ENCODE data around the gene LHX2.

Gene LHX2

DNA sequence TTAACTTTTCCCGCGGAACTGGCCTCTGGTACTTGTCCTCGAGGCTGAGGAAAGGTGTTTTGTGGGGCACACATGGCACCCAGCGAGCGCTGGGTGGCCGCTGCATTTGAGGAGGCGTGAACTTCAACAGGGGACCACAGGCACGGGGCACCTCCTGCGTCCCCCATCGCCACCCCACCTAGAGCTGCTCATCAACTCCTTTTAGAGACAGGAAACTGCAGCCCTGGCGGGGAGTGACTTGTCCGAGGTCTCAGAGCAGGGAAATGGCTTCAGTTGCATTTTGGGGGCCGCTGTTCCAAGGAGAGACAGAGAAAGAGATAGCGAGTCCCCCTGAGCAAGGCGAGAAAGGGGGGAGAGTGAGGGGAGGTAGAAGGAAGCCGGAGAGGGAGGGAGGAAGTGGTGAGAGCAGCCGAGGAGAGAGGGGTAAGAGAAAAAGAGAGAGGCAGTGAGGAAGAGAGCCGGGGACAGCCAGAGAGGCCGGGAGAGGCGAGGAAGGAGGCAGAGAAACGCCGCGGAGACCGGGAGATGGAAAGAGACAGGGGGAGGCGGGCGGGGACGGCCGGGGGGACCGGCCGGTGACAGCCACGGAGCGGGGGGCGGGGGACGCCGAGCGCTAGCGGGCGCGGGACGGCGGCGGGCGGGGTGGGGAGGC, 12.5 kb upstream of the LHX2 start:
- no peak for DNase-seq (ENCODE audit: low read depth, low spot score)

DNA sequence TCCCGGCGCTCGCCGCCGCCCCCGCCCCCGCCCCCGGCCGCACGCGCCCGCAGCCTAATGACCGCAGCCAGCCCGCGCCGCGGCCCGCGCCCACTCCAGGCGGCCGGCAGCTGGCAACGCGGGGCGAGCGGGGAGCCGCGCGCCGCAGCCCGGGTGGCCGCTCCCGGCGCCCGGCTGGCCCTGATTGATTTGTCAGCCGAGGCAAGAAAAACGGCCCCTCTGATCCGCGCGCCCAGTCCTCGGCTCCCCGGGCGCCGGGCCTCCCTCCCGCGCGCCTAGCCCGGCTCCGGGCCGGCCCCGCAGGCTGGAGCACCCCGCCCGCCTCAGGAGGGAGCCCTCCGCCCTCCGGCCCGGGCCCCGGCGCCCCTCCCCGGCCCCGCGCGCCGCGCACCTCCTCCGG, 11.9 kb upstream of the LHX2 start:
- DNase-seq (ENCODE audit: low read depth, low spot score) = no peak

DNA sequence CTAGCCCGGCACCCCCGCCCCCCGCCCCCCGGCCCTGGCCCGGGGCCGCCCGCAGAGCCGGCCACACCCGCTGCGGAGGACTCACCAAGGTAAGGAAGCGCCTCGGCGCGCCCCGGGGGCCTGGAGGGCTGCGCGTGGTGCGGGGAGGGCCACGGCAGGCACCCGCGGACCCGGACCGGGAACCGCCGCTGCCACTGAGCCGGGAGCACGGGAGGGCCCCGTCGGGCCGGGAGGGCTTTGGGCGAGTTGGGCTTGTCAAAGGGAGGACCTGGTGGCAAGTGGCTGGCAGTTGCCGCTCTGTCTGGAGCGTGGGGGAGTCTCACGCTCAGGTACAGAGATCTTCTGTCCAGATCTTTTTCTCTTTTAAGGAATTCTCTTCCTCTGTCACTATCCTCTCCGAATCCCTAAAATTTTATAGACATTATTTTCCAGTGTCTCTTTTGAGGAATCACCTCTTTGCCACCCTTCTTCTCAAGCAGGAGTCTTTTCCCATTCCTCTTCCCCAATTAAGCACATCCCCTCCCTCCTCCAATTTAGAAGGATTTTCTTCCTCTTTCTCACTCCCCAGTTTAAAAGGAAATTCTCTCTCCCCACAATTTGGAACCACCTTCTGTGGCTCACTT, 11.3 kb upstream of the LHX2 start:
- DNase-seq (ENCODE audit: low read depth, low spot score) = no peak

DNA sequence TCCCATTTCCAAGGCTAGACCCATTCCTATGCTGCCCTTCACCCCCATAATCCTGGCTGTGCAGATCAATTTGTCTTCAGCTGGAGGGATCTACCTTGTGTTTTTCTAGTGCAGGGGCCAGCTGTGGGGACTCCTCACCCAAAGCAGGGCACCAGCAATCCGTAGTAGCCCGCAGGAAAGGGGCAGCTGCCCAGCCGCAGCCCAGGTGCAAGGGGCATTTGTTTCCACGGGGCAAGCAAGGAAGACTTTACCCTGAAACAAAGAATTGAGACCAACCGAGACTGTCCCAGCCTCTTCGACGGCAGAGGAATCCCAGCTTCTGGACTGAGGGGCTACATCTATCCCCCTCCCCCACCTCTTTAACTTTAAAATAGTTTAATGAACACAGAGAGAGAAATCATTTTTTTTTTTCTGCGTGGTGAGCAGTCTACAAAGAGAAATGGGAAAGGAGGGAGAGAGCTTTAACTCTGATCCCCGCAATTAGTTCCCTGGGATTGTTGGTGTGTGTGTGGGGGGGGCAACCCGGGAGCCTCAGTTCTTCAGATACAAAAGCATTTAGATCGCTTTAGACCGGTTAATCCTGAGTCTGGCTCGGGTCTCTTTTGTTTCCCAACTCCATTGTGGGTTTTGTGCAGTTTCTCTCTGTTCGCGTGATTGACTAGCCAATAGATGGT, 10.6 kb upstream of the LHX2 start:
- no peak for DNase-seq (ENCODE audit: low read depth, low spot score)

DNA sequence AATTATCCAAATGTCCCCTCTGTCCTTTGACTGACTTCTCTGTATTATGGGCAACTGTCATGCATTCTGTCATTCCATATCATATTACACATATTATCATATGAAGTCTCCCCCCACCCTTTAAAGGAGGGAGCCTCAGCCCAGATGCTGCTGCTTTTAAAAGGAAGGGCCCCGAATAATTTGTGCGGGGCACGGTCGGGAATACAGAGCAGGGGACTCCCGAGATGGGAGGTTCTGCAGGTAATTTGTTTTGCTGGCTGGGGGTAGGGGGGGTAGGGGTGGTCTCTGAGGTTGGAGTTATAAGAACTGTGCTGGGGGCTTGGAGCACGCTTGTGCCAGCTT, 10.1 kb upstream of the LHX2 start:
- DNase-seq (ENCODE audit: low read depth, low spot score) = no peak

DNA sequence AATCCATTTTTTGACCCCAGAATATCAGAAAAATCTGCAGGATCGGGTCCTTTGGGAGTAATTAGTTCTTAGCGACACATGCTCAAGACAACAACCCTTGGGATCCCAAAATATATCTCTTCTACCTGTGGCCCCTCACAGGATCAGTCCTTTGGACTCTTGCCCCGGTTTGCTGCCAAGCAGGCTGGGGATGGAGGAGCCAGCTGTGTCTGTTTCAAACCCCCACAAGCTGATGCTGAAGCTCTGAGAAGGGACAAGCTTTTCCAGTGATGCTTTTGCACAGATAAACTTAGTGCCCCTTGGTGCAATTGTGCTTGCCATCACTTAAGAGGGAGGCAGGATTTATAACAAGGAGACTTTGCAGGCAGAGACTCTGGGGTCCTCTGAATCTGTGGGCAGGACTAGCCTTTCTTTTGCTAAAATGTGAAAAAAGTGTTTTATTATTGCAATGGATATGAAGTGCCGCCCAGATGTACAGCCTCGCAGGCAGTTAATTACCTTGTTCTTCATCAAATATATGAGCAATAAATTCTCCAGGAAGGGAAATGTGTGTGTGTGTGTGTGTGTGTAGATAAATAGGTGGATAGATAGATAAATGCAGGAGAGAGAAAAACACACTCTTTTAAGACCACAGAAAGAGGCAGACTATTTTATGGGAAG, 9.6 kb upstream of the LHX2 start:
- DNase-seq (ENCODE audit: low read depth, low spot score) = no peak

DNA sequence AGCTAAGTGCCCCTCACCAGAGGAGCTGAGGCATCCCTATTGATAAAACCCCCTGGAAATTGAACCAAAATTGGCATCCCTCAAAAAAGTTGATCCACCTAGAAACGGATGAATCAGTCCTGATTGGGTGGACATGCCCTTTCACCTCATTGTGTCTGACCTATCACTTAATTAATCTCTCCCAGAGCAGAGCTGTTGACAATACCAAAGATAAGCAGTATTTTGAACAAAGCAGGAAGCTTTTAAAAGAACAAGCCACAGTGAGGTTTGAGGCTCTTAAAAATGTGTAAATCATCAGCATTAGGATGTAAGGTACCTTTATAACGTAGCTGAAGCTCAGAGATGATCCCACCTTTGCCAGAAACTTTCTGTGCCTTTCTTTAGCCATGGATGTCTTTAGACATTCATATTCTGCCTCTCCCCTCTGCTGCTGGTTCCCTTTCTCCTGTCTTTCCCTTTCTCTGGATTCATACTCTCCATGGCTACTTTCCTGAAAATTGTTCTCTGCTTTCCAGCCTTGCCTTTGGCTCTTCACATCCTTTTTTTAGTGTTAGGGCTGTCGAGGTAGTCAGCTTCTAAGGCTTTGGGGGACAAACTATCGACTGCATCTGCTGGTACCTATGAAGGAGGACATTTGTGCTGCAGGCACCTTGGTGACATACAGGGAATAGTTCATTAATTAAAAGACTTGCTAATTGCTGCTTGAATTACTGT, 7.8 kb upstream of the LHX2 start:
- DNase-seq (ENCODE audit: low read depth, low spot score) = no peak

DNA sequence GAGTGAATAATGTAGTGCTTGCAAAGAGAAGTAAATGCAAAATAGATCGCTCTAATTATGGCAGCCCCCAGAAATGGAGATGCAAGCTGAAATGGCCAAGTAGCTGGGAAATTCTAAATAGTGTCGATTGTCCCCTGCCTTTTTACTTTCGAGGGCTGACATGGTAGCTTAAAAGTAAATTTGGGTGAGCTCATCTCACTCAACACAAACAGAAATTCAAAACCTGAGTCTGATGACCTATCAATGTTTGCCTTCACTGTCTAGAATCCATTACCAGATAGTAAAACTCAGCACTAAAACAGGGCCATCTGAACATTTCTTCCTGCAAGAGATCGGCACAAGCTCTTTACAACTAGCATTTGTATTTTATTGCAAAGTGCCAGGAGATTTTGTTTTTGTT, 7.0 kb upstream of the LHX2 start:
- DNase-seq (ENCODE audit: low read depth, low spot score) = no peak

DNA sequence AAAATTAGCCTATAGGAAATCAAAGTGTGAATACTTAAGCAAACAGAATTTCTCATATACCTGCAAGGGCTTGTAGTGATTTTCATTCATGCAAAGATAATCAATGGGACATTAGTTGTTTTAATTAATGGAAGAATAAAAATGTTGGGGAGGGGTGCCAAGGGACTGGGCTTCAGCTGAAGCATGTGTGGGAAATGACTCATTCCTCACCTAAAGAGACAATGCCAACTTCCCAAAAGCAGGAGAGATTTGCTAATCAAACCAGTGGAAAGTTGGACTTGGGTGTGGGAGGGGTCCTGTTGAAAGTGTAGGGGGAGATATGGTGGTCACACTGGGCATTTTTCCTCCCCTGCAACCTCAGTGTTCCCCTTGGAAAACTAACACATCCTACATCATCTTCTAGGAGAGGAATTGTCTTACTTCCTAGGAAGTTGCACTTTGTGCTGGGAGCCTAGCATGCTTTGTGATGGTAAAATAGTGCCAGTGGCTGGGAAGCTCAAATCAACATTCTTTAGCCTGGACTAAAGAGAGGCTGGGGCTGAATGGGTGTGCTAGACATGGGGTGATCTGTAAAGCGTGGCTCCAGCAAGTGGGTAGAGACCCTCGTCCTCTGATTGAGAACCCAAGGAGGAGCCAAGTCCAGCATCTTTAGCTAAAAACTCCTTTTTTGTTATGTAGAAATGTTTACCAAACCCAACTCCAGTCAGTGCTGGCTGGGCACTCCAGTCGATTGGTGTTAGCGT, 6.4 kb upstream of the LHX2 start:
- no peak for DNase-seq (ENCODE audit: low read depth, low spot score)

DNA sequence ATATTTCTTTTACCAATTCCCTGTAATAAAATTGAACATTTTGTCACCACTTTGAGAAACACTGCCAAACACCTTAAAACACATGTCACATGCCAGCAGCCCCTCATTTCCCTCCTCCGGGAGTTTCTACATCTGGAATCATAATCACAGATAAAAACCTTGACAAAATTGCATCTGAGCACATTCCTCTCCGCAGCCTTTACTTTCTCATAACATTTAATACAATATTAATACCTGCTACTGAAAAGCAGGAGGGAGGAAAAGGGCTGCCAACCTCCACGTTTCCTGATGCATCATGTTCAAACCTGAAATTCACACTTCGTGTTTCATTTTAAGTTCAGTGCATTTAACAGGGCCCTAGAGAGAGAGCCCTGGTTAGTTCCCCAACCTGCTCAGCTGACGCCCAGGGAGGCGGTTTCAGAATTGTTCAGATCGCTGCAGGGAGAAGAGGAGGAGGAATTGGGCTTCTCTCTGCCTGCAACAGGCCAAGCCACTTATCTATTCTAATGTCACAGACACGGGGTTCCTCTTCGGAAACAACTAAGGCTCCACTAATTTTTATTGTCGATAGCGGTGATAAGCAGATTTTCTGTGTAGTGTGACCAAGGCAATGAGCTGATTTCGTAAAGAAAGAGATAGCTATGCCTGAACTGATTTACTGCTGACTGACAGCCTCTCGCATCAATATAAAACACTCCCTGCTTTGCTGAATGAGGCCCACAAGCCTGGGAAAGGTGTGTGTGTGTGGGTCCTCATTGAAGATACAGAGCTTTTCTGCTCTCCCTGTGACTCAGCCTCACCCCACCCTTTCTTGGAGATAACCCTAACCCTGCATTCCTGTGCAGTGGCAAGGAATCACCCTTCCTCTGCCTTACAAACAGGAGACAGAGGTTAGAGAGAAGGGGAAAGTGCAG, 4.9 kb upstream of the LHX2 start:
- DNase-seq (ENCODE audit: low read depth, low spot score) = no peak

DNA sequence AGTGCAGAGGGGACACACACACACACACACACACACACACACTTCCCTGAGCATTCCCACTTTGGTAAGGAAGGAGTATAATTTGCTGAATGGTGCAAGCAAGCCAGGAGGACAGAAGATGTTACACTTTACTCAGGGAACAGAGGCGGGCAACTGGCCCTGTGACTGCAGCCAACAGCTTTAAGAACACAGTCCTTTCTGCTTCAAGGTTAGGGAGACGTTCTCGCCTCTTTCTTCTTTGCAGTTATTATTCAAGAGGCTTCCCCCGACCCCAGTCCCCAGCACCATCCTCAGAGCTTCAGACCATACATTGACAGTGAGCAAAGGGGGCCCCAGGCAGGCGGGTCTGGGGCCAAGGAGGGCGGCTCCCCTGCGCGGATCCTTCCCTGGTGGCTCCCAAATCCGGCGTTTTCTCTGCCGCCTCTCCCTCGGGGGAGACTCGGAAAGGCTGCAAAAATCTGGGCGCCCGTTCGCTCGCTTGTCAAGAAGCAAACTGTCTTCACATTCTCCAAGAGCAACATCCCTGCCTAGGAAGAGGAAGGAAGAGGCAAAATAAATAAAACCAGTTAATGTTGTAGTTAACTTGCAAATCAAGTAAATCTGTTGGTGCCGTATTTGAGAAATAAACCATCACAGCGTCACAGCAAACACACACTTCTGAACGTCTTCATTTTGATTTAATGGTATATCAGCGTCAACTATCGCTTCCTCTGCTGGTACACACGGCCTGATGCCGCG, 3.8 kb upstream of the LHX2 start:
- no peak for DNase-seq (ENCODE audit: low read depth, low spot score)

DNA sequence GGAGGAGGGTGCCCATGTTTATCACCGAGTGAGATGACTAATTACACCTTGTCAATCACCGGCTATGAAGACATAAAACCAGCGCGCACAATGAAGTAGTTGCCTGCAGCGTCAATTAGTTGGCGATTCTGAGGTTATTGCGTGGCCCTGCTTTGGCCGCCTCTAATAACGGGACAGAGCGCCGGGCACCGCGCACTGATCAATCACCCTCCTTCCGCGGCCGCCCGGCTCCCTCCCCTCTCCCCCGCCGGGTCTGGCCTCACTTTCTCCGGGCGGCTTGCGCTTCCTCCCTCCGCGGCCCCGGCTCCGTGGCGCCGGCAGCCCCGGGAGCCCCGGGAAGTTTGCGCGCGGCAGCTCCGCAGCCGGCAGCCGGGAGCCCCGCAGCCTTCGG, 3.3 kb upstream of the LHX2 start:
- no peak for DNase-seq (ENCODE audit: low read depth, low spot score)

DNA sequence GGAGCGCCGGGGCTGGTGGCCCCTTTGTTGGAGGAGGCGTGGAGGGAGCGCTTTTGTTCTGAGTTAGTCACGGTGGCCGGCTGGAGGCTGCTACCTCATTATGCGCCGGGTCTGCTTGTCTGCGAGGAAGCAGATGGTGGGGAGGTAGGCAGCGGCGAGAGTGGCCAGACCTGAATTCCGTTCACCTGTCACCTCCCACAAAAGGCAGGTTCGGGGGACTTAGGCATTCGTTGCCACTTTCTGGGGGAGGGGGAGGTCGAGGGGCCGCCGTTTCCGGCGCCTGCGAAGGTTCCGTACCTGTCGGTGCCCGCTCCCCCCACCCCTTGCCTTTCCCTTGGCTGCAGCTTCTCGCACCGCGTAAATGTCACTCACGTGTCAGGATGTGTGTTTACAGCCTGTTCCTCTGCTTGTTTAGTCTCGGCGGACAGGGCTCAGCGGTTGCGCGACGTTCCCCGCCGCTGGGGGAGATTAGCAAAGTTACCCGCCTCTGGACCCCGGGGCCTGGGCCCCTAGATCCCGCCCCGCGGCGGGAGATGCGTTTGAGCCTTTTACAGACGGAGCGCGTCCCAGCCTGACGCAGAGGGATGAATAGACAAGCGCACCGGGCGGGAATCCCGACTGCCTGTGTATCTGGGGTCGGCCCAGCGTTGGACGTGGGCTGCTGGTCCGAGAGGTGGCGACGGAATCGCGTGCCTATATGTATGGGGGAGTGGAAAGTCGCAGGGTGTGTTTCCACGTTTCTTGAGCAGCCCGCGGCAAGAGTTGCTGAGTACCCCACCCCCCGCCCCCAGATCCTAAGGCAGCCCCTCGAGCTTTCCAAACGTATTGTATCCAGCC, 2.7 kb upstream of the LHX2 start:
- DNase-seq (ENCODE audit: low read depth, low spot score) = no peak

DNA sequence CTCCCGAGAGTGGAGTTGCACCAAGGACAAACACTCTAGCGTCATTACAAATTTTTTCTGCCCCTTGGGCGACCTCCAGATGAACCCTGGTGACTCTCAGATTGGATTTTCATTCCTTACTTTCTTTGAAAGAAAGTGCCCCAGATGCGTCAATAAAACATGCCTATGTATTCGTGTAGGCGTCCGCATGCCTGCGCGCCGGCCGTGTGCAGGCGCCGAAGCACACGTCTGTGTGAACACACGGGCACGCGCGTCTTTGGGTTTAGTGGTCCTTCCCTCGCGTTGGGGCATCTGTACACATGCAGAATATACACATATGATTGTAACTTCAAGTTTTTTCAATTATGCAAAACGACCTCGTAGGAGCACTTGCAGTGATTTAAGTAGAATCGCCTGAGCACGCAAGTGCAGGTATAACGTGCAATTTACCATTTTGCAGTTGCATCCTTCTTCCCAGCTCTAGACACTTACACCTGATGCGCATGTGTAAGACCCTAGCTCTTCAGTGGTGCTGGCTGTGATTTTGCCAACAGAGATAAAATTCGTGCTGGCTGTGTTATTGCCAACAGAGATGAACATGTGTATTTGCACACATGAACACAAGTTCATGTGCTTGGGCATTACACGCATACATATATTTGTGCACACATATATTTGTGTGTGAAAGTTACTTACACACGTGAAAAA, 1.9 kb upstream of the LHX2 start:
- DNase-seq (ENCODE audit: low read depth, low spot score) = no peak

DNA sequence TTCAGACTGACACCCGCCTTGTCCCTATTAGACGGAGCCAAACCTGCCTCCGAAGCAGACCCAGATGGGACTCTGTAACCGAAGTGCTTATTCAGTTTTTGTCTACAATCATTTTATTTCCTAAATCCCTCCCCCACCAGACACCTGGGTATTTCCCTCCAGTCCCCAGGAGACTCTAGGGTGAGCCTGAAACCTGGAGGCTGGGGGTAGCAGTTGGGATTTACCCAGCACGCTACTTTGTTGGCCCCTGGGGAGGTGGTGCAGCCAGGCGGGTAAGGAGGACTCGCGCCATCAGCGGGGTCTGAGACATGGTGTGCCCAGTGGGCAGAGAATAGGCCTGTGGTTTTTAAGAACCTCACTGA, 1.3 kb upstream of the LHX2 start:
- no peak for DNase-seq (ENCODE audit: low read depth, low spot score)

DNA sequence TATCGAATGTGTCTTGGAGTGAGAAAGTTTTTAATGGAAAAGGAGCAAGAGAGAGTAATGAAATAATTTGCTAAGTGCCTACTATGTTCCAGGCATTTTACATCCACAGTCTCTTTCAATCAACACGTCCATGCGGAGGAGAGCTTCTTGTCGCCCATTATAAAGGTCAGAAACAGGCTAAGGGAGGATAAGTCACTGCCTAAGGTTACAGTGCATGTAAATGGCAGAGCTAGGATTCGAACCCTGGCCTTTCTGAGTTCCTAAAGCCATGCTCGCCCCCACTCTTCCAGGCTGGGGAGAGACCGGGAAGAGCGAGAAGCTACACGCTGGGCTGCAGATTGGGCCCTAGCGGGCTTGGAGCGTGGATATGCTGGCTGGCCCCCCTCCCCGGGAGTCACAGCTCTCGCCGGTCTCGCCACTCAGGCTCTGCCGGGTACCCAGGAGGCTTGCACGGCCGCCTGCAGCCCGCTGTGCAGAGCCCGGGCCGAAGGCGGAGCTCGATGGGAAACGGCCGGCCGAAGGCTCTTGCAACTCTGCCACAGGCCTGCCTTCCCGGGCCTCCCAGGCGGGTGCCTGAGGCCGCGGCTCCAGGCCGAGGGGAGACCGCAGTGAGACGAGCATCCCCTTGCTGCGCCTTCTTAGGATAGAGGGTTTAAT, 775 bp upstream of the LHX2 start:
- no peak for DNase-seq (ENCODE audit: low read depth, low spot score)

DNA sequence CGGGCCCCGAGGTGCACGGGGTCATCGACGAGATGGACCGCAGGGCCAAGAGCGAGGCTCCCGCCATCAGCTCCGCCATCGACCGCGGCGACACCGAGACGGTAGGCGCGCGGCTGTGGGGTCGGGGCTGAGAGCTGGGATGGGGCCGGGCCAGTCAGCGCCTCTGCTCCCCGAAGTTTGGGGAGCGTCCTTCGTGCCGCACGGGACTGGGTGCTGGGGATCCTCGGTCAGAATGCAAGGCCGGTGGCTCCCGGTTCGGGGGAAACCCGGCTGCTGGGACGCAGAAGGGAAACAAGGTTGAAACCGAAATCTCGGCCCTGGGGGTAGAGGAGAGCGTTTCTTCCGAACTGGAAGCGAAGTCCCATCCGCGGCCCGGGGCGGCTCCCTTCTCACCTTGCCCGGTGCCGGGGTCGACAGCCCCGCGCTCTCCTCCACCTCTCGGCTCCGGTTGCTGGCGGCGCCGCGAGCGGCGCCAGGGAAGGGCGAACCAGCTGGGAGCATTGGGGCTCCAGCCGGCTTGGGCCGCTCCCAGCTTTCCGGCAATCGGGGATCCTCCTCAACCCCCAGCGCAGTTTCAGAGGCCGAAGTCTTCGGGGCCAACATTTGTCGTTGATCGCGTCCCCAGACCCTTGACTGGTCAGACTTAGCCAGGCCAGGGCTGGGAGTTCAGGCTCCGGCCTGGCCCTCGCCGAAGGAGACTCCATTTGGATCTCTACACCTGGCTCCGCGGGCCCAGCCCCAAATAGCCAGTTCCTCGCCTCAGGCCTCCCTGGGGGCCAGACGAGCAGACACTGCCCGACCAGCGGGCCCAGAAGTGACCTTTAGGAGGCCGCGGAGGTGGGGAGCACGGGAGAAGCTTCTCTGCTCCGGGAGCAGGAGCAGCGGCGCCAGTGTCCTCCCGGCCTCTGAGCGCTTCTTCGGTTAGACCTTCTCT, 1.1 kb downstream of the LHX2 start:
- no peak for DNase-seq (ENCODE audit: low read depth, low spot score)

All from activated CD4-positive, CD25-positive, alpha-beta regulatory T cell treated with anti-CD3 and anti-CD28 coated beads, Interleukin-2, amount 50 U/mL, for 16 hours (primary cell).